ENCODE measurements around the gene PPIP5K2. TPM values are rescaled to one million over a fixed set of nuclear protein-coding genes. Genes with fewer than 3 reads are reported as not detected.

Gene PPIP5K2
- total RNA-seq, 1 donor from 2014 or later = 24.6 TPM

GRCh38 chr5:103151156-103151555 is 31.1 kb downstream of the PPIP5K2 start:
- intact Hi-C loops (cut with DNase I) = no loop called here
- H3K4me3 ChIP-seq = no peak overlapping the region
- no peaks in the 10 kb centered on the region for H3K4me1 ChIP-seq
- peaks cover 0 to 35% of the 10 kb centered on the region in 2 donors for H3K36me3 ChIP-seq
- no peaks in the 10 kb centered on the region for H3K27me3 ChIP-seq
- no peak for DNase-seq (ENCODE audit: extremely low spot score in 2 of 2)
- H3K27ac ChIP-seq = no peak overlapping the region
- TF ChIP-seq POLR2A (IDR thresholded peaks at IDR 0.05) = no peak
- no peak for TF ChIP-seq CTCF (IDR thresholded peaks at IDR 0.05)
- TF ChIP-seq POLR2AphosphoS5 (IDR thresholded peaks at IDR 0.05; ENCODE audit: insufficient read depth in 1 of 2, low read depth in 1 of 2) = no peak
- H3K9me3 ChIP-seq = no peaks in the 10 kb centered on the region

- Histone ChIP-seq H3K4me3 (no peak overlapping the region), H3K27me3 (no peaks in the 10 kb centered on the region), H3K36me3 (peaks cover 0 to 32% of the 10 kb centered on the region in 2 donors), H3K27ac (no peak overlapping the region), H3K9me3 (no peaks in the 10 kb centered on the region), H3K4me1 (no peaks in the 10 kb centered on the region)
- intact Hi-C loops (cut with DNase I) = no loop called here
- TF ChIP-seq CTCF (IDR thresholded peaks at IDR 0.05) = no peak
- DNase-seq (ENCODE audit: extremely low spot score in 2 of 2) = no peak
These were observed 46.6 kb downstream of the PPIP5K2 start for GRCh38 chr5:103166706-103167105.

GRCh38 chr5:103174147-103174546 is 54.0 kb downstream of the PPIP5K2 start:
- no peak overlapping the region for H3K27ac ChIP-seq
- no peak overlapping the region for H3K4me3 ChIP-seq
- intact Hi-C loops (cut with DNase I) = no loop called here
- no peak for DNase-seq (ENCODE audit: extremely low spot score in 2 of 2)
- H3K4me1 ChIP-seq = no peaks in the 10 kb centered on the region
- H3K36me3 ChIP-seq = peaks cover 0 to 5% of the 10 kb centered on the region in 2 donors
- H3K9me3 ChIP-seq = no peaks in the 10 kb centered on the region
- H3K27me3 ChIP-seq = no peaks in the 10 kb centered on the region
- TF ChIP-seq CTCF (IDR thresholded peaks at IDR 0.05) = no peak
- no peak for TF ChIP-seq POLR2A (IDR thresholded peaks at IDR 0.05)
- no peak for TF ChIP-seq POLR2AphosphoS5 (IDR thresholded peaks at IDR 0.05; ENCODE audit: insufficient read depth in 1 of 2, low read depth in 1 of 2)

- Histone ChIP-seq H3K4me1 (no peaks in the 10 kb centered on the region), H3K27me3 (no peaks in the 10 kb centered on the region), H3K36me3 (peaks cover 0 to 16% of the 10 kb centered on the region in 2 donors), H3K4me3 (no peak overlapping the region), H3K27ac (no peak overlapping the region), H3K9me3 (no peaks in the 10 kb centered on the region)
- TF ChIP-seq CTCF (IDR thresholded peaks at IDR 0.05) (no peak), POLR2A (IDR thresholded peaks at IDR 0.05) (no peak), POLR2AphosphoS5 (IDR thresholded peaks at IDR 0.05; ENCODE audit: insufficient read depth in 1 of 2, low read depth in 1 of 2) (no peak)
- DNase-seq (ENCODE audit: extremely low spot score in 2 of 2) = no peak
- intact Hi-C loops (cut with DNase I) = no loop called here
These were observed 57.4 kb downstream of the PPIP5K2 start for GRCh38 chr5:103177543-103177942.

- intact Hi-C loops (cut with DNase I) = no loop called here
- Histone ChIP-seq H3K4me3 (no peak overlapping the region), H3K36me3 (peaks cover 0 to 16% of the 10 kb centered on the region in 2 donors), H3K4me1 (no peaks in the 10 kb centered on the region), H3K27me3 (no peaks in the 10 kb centered on the region), H3K9me3 (no peaks in the 10 kb centered on the region), H3K27ac (no peak overlapping the region)
- TF ChIP-seq POLR2AphosphoS5 (IDR thresholded peaks at IDR 0.05; ENCODE audit: insufficient read depth in 1 of 2, low read depth in 1 of 2) (no peak), POLR2A (IDR thresholded peaks at IDR 0.05) (no peak), CTCF (IDR thresholded peaks at IDR 0.05) (no peak)
- DNase-seq (ENCODE audit: extremely low spot score in 2 of 2) = no peak
These were observed 58.1 kb downstream of the PPIP5K2 start for GRCh38 chr5:103178167-103178566.
